Neuronal stem cell (in vitro differentiated cells): ENCODE results near the gene ART4.

Experiments used
- DNase-seq: peaks from one replicate; pipeline ENCODE4 v3.0.0-alpha.2; 2013; ENCODE audit warnings: low spot score
- H2AFZ ChIP-seq: one replicate; pipeline ENCODE4 v1.6.1; 2013; ENCODE audit warnings: mild to moderate bottlenecking, low read length, inconsistent platforms
- H2AK5ac ChIP-seq: 2 replicates; pipeline ENCODE4 v1.6.1; 2013; ENCODE audit warnings: low read depth, mild to moderate bottlenecking, inconsistent platforms, low read length, moderate library complexity, mixed read lengths
- H2BK120ac ChIP-seq: 2 replicates; pipeline ENCODE4 v1.6.1; 2013; ENCODE audit warnings: low read depth, mild to moderate bottlenecking, inconsistent platforms, low read length, moderate library complexity, mixed read lengths
- H2BK12ac ChIP-seq: one replicate; pipeline ENCODE4 v1.6.1; 2013; ENCODE audit warnings: low read length, inconsistent platforms
- H2BK15ac ChIP-seq: 2 replicates; pipeline ENCODE4 v1.6.1; 2013; ENCODE audit warnings: mild to moderate bottlenecking, low read length, inconsistent platforms, mixed read lengths
- H2BK5ac ChIP-seq: one replicate; pipeline ENCODE4 v1.6.1; 2013; ENCODE audit warnings: inconsistent platforms, mild to moderate bottlenecking, low read length, moderate library complexity
- H3K14ac ChIP-seq: one replicate; pipeline ENCODE4 v1.6.1; 2013; ENCODE audit warnings: low read length, inconsistent platforms
- H3K18ac ChIP-seq: 2 replicates; pipeline ENCODE4 v1.6.1; 2013; ENCODE audit warnings: low read length, inconsistent platforms
- H3K23ac ChIP-seq: 2 replicates; pipeline ENCODE4 v1.6.1; 2013; ENCODE audit warnings: low read depth, mild to moderate bottlenecking, mixed read lengths, low read length, inconsistent platforms; ENCODE audit not compliant: poor library complexity
- H3K27ac ChIP-seq: replicated peaks from 3 replicates; pipeline ENCODE4 v1.5.1; 2013; ENCODE audit warnings: low read length, inconsistent platforms
- H3K27me3 ChIP-seq, 3 experiments: 2 replicates each; pipeline ENCODE4 v1.6.1; 2013; ENCODE audit warnings: low read length in 3 of 3, mild to moderate bottlenecking in 2 of 3, inconsistent platforms in 1 of 3, low read depth in 1 of 3, mixed read lengths in 1 of 3, moderate library complexity in 1 of 3; ENCODE audit not compliant: control insufficient read depth in 3 of 3, insufficient read depth in 3 of 3
- H3K36me3 ChIP-seq, 2 donors: replicated peaks in 1 of 2; 2 replicates each; pipeline ENCODE4 v1.6.1; 2013; ENCODE audit warnings: low read length in 2 of 2; ENCODE audit not compliant: control insufficient read depth in 2 of 2, insufficient read depth in 2 of 2
- H3K4ac ChIP-seq: 2 replicates; pipeline ENCODE4 v1.6.1; 2013; ENCODE audit warnings: inconsistent platforms, mild to moderate bottlenecking, low read length, moderate library complexity
- H3K4me1 ChIP-seq, 2 donors: 1 replicate in 1 of 2; 2 replicates in 1 of 2; pipeline ENCODE4 v1.6.1; 2013; ENCODE audit warnings: low read length in 2 of 2, low read depth in 1 of 2; ENCODE audit not compliant: control insufficient read depth in 2 of 2, insufficient read depth in 1 of 2
- H3K4me2 ChIP-seq: one replicate; pipeline ENCODE4 v1.6.1; 2013; ENCODE audit warnings: mild to moderate bottlenecking, low read length, inconsistent platforms; ENCODE audit not compliant: insufficient read depth, poor library complexity, severe bottlenecking
- H3K4me3 ChIP-seq, 2 donors: 2 replicates each; pipeline ENCODE4 v1.5.1; 2013; ENCODE audit warnings: low read length in 2 of 2, mild to moderate bottlenecking in 2 of 2, inconsistent platforms in 1 of 2, moderate library complexity in 1 of 2
- H3K79me1 ChIP-seq: one replicate; pipeline ENCODE4 v1.6.1; 2013; ENCODE audit warnings: low read depth, mild to moderate bottlenecking, inconsistent platforms, low read length, moderate library complexity
- H3K9ac ChIP-seq: one replicate; pipeline ENCODE4 v1.6.1; 2013; ENCODE audit warnings: mild to moderate bottlenecking, low read depth, low read length, inconsistent platforms; ENCODE audit not compliant: poor library complexity
- H3K9me3 ChIP-seq, 2 donors: replicated peaks in 1 of 2; 2 replicates each; pipeline versions ENCODE3 to v1.6.1; 2013; ENCODE audit warnings: low read length in 2 of 2, mild to moderate bottlenecking in 2 of 2, inconsistent platforms in 1 of 2, low read depth in 1 of 2, mixed read lengths in 1 of 2, moderate library complexity in 1 of 2; ENCODE audit not compliant: control insufficient read depth in 2 of 2, insufficient read depth in 1 of 2
- H4K8ac ChIP-seq: one replicate; pipeline ENCODE4 v1.6.1; 2013; ENCODE audit warnings: low read depth, mild to moderate bottlenecking, inconsistent platforms, low read length, moderate library complexity
- H4K91ac ChIP-seq: one replicate; pipeline ENCODE4 v1.6.1; 2013; ENCODE audit warnings: low read length, low read depth, mild to moderate bottlenecking, inconsistent platforms; ENCODE audit not compliant: poor library complexity
- WGBS, 2 donors: extraction: QIAGEN DNeasy Blood & Tissue Kit; methylation state at CpG; one replicate each; pipeline ENCODE4 v1.1.7; 2013; ENCODE audit warnings: missing lambda C conversion rate in 2 of 2, mixed read lengths in 1 of 2; ENCODE audit not compliant: insufficient read length in 2 of 2, insufficient replicate concordance in 1 of 2; ENCODE audit errors: extremely low coverage in 2 of 2; 5-methylcytosine and 5-hydroxymethylcytosine counted together

ART4 gene

DNA sequence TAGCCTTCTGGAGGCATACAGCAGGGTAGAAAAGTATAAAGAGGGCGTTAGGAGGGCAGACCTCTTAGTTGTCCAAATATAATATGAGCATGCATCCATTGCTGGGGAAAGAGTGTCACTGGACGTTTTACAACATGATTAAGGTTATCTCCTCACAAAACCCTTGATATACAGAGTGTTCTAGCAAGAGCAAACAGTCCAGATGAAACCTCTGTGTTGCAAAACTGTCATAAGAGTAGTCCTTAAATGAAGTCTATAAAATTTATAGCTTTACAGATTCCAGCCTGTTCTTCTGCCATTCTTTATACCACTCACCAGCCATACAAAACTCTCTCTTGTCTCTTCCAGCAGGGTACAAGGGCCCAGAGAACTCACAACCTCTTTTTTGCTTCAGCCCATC is 61.8 kb downstream of the ART4 start:
- Histone ChIP-seq H2BK15ac (no peak overlapping the region), H4K8ac (no peak overlapping the region), H3K4me3 (no peak overlapping the region), H3K79me1 (no peaks in the 10 kb centered on the region), H3K27ac (no peak overlapping the region), H3K14ac (no peak overlapping the region), H3K36me3 (peaks cover 0 to 28% of the 10 kb centered on the region in 2 donors), H3K4ac (no peak overlapping the region), H2AK5ac (no peak overlapping the region), H3K27me3 (no peaks in the 10 kb centered on the region), H4K91ac (no peak overlapping the region), H3K23ac (no peak overlapping the region), H2BK120ac (no peak overlapping the region), H3K9me3 (no peaks in the 10 kb centered on the region), H3K9ac (no peak overlapping the region), H3K4me2 (no peak overlapping the region), H2BK12ac (no peak overlapping the region), H2AFZ (no peak overlapping the region), H2BK5ac (no peak overlapping the region), H3K4me1 (peaks cover 0 to 5% of the 10 kb centered on the region in 2 donors), H3K18ac (no peak overlapping the region)
- no CpG with 5 or more reads among the region's 2 CpGs for WGBS, 2 donors
- DNase-seq = no peak

GRCh38 chr12:14780859-14781258 is 62.5 kb downstream of the ART4 start:
- Histone ChIP-seq H2BK15ac (no peak overlapping the region), H3K4me1 (peaks cover 0 to 5% of the 10 kb centered on the region in 2 donors), H3K36me3 (peaks cover 0 to 21% of the 10 kb centered on the region in 2 donors), H2AK5ac (no peak overlapping the region), H3K18ac (no peak overlapping the region), H3K79me1 (no peaks in the 10 kb centered on the region), H3K9ac (no peak overlapping the region), H2BK120ac (no peak overlapping the region), H4K8ac (no peak overlapping the region), H3K27ac (no peak overlapping the region), H2BK12ac (no peak overlapping the region), H3K14ac (no peak overlapping the region), H3K4me2 (no peak overlapping the region), H3K9me3 (no peaks in the 10 kb centered on the region), H3K4ac (no peak overlapping the region), H3K4me3 (no peak overlapping the region), H2BK5ac (no peak overlapping the region), H2AFZ (peak overlapping the region; percentile 5), H3K27me3 (no peaks in the 10 kb centered on the region), H4K91ac (no peak overlapping the region), H3K23ac (no peak overlapping the region)
- WGBS, 2 donors = no CpG with 5 or more reads among the region's 3 CpGs
- no peak for DNase-seq

GRCh38 chr12:14779834-14780233 is 63.5 kb downstream of the ART4 start:
- no peak overlapping the region for H4K91ac ChIP-seq
- H3K27ac ChIP-seq = no peak overlapping the region
- no CpG with 5 or more reads among the region's 2 CpGs for WGBS, 2 donors
- H3K27me3 ChIP-seq = peaks cover 0 to 5% (median 0%) of the 10 kb centered on the region in 3 experiments
- peaks cover 0 to 5% of the 10 kb centered on the region in 2 donors for H3K4me1 ChIP-seq
- H3K23ac ChIP-seq = no peak overlapping the region
- H3K18ac ChIP-seq = no peak overlapping the region
- no peak overlapping the region for H4K8ac ChIP-seq
- no peak overlapping the region for H2BK120ac ChIP-seq
- H2BK5ac ChIP-seq = no peak overlapping the region
- H2AFZ ChIP-seq = peak overlapping the region; percentile 18
- H3K14ac ChIP-seq = no peak overlapping the region
- H2BK12ac ChIP-seq = no peak overlapping the region
- no peak overlapping the region for H3K9ac ChIP-seq
- H3K4me2 ChIP-seq = no peak overlapping the region
- H3K4ac ChIP-seq = no peak overlapping the region
- H3K79me1 ChIP-seq = no peaks in the 10 kb centered on the region
- DNase-seq = no peak
- H3K9me3 ChIP-seq = no peaks in the 10 kb centered on the region
- no peak overlapping the region for H3K4me3 ChIP-seq
- H3K36me3 ChIP-seq = peaks cover 0 to 11% of the 10 kb centered on the region in 2 donors
- no peak overlapping the region for H2AK5ac ChIP-seq
- no peak overlapping the region for H2BK15ac ChIP-seq

GRCh38 chr12:14777271-14777670 is 66.1 kb downstream of the ART4 start:
- Histone ChIP-seq H2AK5ac (no peak overlapping the region), H3K27ac (no peak overlapping the region), H3K4me2 (no peak overlapping the region), H3K36me3 (no peaks in the 10 kb centered on the region), H3K4ac (no peak overlapping the region), H2BK120ac (no peak overlapping the region), H2BK15ac (no peak overlapping the region), H3K9me3 (peaks cover 0 to 2% of the 10 kb centered on the region in 2 donors), H2AFZ (peak overlapping the region; percentile 46), H4K8ac (no peak overlapping the region), H4K91ac (no peak overlapping the region), H3K14ac (no peak overlapping the region), H3K79me1 (no peaks in the 10 kb centered on the region), H3K9ac (no peak overlapping the region), H3K18ac (no peak overlapping the region), H2BK5ac (no peak overlapping the region), H3K4me3 (no peak overlapping the region), H3K23ac (no peak overlapping the region), H2BK12ac (no peak overlapping the region), H3K27me3 (peaks cover 0 to 5% (median 0%) of the 10 kb centered on the region in 3 experiments), H3K4me1 (peaks cover 0 to 5% of the 10 kb centered on the region in 2 donors)
- no peak for DNase-seq
- WGBS, 2 donors = no CpG with 5 or more reads among the region's 3 CpGs
